GM12878 (cell line): ENCODE measurements around the gene POLR2I. TPM values are rescaled to one million over a fixed set of nuclear protein-coding genes. Genes with fewer than 3 reads are reported as not detected.

Source experiments
- BACH1 ChIP-seq: fragments of 450-650 bp; IDR thresholded peaks from 2 replicates; pipeline ENCODE4 v1.6.1; 2017; ENCODE audit warnings: mild to moderate bottlenecking, borderline replicate concordance
- POLR2AphosphoS2 ChIP-seq: IDR thresholded peaks from 2 replicates; pipeline ENCODE4 v1.6.1; 2011; ENCODE audit warnings: low read depth, mild to moderate bottlenecking, low read length, improper control_type of control experiment, moderate library complexity
- polyA plus RNA-seq, 11 experiments: library from polyadenylated mRNA; depleted of rRNA in 4 of 11; unstranded in 6 of 11; stranded (reverse) in 5 of 11; fragments of >200 nt; fragmentation: Nextera tagmentation in 4 of 11; fragmentation: Illumina TruSeq in 1 of 11; extraction: Ambion mirVana in 4 of 11; extraction: Trizol in 1 of 11; gene quantifications; 1 replicate in 1 of 11; 2 replicates in 10 of 11; pipeline versions ENCODE4 v1.2.1 to v1.2.3, GENCODE V29; 2011 to 2016; ENCODE audit warnings: inconsistent platforms in 2 of 11, missing spikeins in 2 of 11, low read depth in 1 of 11
- total RNA-seq, 4 experiments: library from RNA; depleted of rRNA in 3 of 4; stranded (reverse); fragments of >200 nt in 3 of 4; fragmentation: Illumina TruSeq in 1 of 4; extraction: Trizol in 1 of 4; gene quantifications; 2 replicates each; pipeline versions ENCODE4 v1.2.1 to v1.2.3, GENCODE V29; 2013 to 2021
- TF ChIP-seq, protein P1 (sequence below): fragments of 150-350 bp; IDR thresholded peaks from 2 replicates; pipeline ENCODE4 v1.6.1; 2016; ENCODE audit warnings: low read depth, low read length
- TF ChIP-seq, protein P2 (sequence below): fragments of 150-350 bp; IDR thresholded peaks from 2 replicates; pipeline ENCODE4 v1.6.1; 2014; ENCODE audit warnings: mild to moderate bottlenecking, low read depth, low read length
- TF ChIP-seq, protein P3 (sequence below): fragments of 450-650 bp; IDR thresholded peaks from 2 replicates; pipeline ENCODE4 v1.6.1; 2018; ENCODE audit warnings: mild to moderate bottlenecking, low read depth, moderate library complexity; ENCODE audit not compliant: partially characterized antibody

POLR2I gene
- total and polyA plus RNA-seq, 10 of the 15 experiments (the other 5 are each of a cell fraction or from before 2014, with no cell fraction given) = 30.9 to 272 (median 202) TPM

DNA sequence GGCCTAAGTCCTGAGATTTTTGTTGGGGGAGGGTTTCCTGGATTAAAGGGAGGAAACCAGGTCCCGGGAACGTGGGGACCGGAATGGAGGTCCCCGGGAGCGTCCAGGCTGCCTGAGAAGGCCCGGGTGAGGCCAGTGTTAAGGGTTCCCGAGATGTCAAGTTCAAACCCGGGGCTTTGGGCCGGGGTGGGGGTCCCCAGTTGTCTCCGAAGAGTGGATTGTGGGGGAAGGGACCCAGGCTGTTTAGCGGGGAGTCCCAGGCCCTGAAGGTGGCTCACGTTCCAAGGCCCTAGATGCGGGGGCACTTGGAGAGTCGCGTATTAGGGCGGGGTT lies 37.3 kb upstream of the POLR2I start (continued):
- TF ChIP-seq, protein P1, sequence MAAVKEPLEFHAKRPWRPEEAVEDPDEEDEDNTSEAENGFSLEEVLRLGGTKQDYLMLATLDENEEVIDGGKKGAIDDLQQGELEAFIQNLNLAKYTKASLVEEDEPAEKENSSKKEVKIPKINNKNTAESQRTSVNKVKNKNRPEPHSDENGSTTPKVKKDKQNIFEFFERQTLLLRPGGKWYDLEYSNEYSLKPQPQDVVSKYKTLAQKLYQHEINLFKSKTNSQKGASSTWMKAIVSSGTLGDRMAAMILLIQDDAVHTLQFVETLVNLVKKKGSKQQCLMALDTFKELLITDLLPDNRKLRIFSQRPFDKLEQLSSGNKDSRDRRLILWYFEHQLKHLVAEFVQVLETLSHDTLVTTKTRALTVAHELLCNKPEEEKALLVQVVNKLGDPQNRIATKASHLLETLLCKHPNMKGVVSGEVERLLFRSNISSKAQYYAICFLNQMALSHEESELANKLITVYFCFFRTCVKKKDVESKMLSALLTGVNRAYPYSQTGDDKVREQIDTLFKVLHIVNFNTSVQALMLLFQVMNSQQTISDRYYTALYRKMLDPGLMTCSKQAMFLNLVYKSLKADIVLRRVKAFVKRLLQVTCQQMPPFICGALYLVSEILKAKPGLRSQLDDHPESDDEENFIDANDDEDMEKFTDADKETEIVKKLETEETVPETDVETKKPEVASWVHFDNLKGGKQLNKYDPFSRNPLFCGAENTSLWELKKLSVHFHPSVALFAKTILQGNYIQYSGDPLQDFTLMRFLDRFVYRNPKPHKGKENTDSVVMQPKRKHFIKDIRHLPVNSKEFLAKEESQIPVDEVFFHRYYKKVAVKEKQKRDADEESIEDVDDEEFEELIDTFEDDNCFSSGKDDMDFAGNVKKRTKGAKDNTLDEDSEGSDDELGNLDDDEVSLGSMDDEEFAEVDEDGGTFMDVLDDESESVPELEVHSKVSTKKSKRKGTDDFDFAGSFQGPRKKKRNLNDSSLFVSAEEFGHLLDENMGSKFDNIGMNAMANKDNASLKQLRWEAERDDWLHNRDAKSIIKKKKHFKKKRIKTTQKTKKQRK = no peak
- TF ChIP-seq, protein P2, sequence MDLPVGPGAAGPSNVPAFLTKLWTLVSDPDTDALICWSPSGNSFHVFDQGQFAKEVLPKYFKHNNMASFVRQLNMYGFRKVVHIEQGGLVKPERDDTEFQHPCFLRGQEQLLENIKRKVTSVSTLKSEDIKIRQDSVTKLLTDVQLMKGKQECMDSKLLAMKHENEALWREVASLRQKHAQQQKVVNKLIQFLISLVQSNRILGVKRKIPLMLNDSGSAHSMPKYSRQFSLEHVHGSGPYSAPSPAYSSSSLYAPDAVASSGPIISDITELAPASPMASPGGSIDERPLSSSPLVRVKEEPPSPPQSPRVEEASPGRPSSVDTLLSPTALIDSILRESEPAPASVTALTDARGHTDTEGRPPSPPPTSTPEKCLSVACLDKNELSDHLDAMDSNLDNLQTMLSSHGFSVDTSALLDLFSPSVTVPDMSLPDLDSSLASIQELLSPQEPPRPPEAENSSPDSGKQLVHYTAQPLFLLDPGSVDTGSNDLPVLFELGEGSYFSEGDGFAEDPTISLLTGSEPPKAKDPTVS = no peak
- no peak for TF ChIP-seq POLR2AphosphoS2
- TF ChIP-seq BACH1 = no peak
- TF ChIP-seq, protein P3, sequence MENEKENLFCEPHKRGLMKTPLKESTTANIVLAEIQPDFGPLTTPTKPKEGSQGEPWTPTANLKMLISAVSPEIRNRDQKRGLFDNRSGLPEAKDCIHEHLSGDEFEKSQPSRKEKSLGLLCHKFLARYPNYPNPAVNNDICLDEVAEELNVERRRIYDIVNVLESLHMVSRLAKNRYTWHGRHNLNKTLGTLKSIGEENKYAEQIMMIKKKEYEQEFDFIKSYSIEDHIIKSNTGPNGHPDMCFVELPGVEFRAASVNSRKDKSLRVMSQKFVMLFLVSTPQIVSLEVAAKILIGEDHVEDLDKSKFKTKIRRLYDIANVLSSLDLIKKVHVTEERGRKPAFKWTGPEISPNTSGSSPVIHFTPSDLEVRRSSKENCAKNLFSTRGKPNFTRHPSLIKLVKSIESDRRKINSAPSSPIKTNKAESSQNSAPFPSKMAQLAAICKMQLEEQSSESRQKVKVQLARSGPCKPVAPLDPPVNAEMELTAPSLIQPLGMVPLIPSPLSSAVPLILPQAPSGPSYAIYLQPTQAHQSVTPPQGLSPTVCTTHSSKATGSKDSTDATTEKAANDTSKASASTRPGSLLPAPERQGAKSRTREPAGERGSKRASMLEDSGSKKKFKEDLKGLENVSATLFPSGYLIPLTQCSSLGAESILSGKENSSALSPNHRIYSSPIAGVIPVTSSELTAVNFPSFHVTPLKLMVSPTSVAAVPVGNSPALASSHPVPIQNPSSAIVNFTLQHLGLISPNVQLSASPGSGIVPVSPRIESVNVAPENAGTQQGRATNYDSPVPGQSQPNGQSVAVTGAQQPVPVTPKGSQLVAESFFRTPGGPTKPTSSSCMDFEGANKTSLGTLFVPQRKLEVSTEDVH = no peak
